GM13976 (cell line): Measurements from ENCODE around the gene DDX49.

Experiments
- DNase-seq: peaks from one replicate; pipeline ENCODE4 v3.0.0; 2012; ENCODE audit warnings: low spot score
- in situ Hi-C: fragments of 300-500 bp; cut with MboI; formaldehyde crosslinking; loops from one replicate; pipeline ENCODE4 v1.12.0; 2022; ENCODE audit warnings: low sequenced_read_pairs, mixed read lengths, inconsistent platforms; ENCODE audit not compliant: unreplicated experiment
- TF ChIP-seq, protein P1 (sequence below): IDR thresholded peaks from 2 replicates; pipeline ENCODE4 v1.5.1; 2012; ENCODE audit warnings: borderline replicate concordance, mild to moderate bottlenecking; ENCODE audit not compliant: insufficient read depth; ENCODE audit errors: extremely low read depth, missing control alignments, control extremely low read depth

Gene DDX49

DNA sequence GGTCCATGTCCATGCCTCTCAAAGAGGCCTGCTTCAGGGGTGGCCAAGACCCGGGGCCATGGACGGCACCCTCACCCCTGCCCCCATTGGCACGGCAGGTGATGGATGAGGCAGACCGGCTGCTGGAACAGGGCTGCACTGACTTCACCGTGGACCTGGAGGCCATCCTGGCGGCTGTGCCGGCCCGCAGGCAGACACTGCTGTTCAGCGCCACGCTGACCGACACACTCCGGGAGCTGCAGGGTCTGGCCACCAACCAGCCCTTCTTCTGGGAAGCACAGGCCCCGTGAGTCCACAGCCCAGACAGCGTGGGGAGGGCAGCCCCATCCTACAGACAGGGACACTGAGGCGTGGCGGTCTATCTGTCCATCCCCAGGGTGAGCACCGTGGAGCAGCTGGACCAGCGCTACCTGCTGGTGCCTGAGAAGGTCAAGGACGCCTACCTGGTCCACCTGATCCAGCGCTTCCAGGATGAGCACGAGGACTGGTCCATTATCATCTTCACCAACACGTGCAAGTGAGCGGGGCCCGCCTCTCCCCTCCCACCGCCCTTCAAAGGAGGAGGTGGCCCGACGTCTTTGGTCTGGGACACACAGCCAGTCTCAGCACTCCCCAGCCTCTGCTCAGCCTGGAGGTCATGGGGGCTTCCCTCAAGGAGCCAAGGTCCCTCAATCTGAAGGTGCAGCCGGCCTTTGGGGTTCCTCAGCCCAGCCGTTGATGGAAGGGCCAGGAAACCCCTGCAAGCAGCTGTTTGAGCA, 2.9 kb downstream of the DDX49 start:
- in situ Hi-C loops = no loop called here
- TF ChIP-seq, protein P1, sequence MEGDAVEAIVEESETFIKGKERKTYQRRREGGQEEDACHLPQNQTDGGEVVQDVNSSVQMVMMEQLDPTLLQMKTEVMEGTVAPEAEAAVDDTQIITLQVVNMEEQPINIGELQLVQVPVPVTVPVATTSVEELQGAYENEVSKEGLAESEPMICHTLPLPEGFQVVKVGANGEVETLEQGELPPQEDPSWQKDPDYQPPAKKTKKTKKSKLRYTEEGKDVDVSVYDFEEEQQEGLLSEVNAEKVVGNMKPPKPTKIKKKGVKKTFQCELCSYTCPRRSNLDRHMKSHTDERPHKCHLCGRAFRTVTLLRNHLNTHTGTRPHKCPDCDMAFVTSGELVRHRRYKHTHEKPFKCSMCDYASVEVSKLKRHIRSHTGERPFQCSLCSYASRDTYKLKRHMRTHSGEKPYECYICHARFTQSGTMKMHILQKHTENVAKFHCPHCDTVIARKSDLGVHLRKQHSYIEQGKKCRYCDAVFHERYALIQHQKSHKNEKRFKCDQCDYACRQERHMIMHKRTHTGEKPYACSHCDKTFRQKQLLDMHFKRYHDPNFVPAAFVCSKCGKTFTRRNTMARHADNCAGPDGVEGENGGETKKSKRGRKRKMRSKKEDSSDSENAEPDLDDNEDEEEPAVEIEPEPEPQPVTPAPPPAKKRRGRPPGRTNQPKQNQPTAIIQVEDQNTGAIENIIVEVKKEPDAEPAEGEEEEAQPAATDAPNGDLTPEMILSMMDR = no peak
- no peak for DNase-seq

DNA sequence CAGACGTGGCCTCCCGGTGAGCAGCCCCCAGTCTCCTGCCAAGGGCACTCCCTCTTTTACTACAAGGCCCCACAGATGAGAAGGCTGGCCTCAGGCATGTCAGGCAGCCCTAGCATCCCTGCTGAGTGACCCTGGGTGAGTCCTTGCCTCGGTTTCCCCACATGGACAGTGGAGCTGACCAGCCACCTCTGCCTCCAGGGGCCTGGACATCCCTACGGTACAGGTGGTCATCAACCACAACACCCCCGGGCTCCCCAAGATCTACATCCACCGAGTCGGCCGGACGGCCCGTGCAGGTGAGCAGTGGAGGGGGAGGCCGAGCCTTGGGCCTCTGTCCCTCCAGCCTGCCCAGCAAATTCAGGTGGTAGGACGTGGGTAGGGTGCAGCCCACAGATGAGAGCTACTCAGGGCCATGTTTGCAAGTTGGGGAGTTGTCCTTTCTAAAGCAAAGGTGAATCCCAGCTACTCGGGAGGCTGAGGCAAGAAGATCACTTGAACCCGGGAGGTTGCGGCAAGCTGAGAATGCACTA, 5.2 kb downstream of the DDX49 start:
- in situ Hi-C loops = no loop called here
- no peak for DNase-seq
- TF ChIP-seq, protein P1 = no peak

DNA sequence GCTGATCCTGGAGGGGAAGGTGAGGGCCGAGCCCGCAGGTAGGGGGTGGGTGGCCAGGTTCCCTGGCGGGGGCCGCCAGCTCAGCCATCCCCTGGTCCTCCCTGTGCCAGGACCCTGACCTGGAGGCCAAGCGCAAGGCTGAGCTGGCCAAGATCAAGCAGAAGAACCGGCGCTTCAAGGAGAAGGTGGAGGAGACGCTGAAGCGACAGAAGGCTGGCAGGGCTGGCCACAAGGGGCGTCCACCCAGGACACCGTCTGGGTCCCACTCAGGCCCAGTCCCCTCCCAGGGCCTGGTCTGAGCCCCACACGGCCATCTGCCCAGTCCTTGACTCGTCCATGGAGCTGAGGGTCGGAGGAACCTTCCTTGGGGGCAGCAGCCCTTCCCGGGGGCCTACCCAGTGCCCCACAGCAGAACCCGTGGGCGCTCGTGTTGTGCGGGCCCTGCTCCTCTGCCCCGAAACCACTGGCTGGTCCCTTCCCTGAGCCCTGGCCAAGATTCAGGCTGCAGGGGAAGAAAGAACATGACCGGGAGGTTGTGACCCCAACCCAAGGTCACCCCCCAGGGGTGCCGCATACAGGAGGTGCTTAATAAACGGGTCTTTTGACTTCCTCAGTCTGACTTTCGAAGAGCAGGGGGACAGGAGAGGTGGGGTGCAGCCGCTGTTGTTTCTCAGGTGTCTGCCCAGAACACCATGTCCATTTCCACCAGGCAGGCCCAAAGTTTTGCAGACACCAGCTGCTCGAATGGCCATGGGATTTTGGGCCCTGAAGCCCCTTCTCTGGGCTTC, 8.7 kb downstream of the DDX49 start:
- DNase-seq = no peak
- in situ Hi-C loops = no loop called here
- TF ChIP-seq, protein P1 = no peak

DNA sequence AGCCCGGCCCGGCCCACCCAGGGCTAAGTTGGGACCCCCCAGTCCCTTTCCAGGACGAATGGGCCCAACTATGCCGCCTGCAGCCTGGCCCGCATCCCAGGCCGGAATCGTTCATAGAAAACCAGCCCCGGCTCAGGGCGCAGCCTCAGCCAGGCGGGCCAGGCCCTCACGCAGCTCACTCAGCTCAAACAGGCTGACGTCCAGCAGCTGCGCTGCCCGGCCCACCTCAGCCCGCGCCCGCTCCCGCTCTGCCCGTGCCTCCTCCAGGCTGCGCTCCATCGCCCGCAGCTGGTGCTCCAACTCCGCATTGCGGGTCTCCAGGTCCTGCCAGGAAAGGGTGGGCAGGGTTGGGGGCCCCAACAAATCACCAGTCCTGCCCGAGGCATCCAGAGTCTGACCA, 9.8 kb downstream of the DDX49 start:
- TF ChIP-seq, protein P1 = no peak
- no peak for DNase-seq
- in situ Hi-C loops = no loop called here

DNA sequence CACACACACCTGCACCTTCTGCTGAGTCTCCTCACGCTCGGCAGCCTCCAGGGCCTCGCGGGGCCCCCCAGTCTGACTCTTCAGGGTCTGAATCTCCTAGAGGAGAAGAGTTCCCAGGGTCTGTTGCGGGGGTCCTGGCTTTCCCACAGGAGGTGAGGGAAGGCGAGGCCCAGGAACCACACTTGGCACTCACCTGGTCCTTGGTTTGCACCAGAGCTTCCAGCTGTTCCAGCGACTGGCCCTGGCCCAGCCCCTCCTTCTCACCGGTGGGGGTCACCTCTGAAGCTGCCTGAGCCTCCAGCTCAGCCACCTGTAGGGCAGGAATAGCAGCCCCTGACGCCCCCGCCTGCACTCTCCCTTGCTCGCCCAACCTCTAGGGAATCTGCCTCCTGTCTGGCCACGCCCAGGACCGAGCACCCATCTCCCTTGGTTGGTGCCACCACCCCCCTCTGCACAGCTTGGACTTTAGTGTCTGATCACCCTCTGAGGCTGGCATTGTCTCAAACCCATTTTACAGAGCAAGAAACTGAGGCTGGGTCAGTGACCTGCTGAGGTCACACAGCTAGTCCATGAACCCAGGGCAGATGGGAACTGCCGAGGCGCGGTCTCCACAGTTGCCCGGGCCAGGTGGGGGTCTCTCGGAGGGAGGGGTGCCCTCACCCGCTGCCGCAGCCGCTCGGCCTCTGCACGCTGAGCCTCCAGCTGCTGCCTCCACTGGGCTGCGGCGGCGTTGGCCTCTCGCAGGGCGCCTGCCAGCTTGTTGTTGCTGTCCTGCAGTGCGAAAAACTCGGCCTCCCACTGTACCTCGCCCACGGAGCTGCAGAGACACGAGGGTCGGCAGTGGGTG, 12.0 kb downstream of the DDX49 start:
- in situ Hi-C loops = no loop called here
- DNase-seq = no peak
- TF ChIP-seq, protein P1 = no peak
